ENCODE measurements around the gene COCH. TPM values are rescaled to one million over a fixed set of nuclear protein-coding genes. Genes with fewer than 3 reads are reported as not detected.

COCH gene
- total and polyA plus RNA-seq, 2 donors (not counting 1 experiment from before 2014, with no cell fraction given): 24.5 to 25.7 TPM

GRCh38 chr14:30876692-30877091 lies 2.3 kb downstream of the COCH start:
- no peak overlapping the region for H3K9ac ChIP-seq (ENCODE audit: low read length)
- peaks cover 0 to 23% (median 12%) of the 10 kb centered on the region in 4 experiments for H3K27me3 ChIP-seq (replicated peaks in 1 of 4; ENCODE audit: control extremely low read depth in 1 of 4, control insufficient read depth in 3 of 4, insufficient read depth in 4 of 4, low read length in 3 of 4)
- H3K27ac ChIP-seq (ENCODE audit: low read length in 2 of 2): no peak overlapping the region
- Mint-ChIP-seq H3K27me3 (peaks cover 10% of the 10 kb centered on the region), H3K27ac (no peak overlapping the region), H3K9me3 (ENCODE audit: insufficient read depth) (no peaks in the 10 kb centered on the region), H3K4me3 (no peak overlapping the region), H3K4me1 (peaks cover 25% of the 10 kb centered on the region)
- no peak for TF ChIP-seq CTCF (IDR thresholded peaks at IDR 0.05)
- TF ChIP-seq EZH2 (IDR thresholded peaks at IDR 0.05; ENCODE audit: borderline replicate concordance, insufficient read depth, low read depth, low read length, poor library complexity, severe bottlenecking): no peak
- ChIA-PET POLR2A (no interaction called here), CTCF (no interaction called here)
- H3K4me1 ChIP-seq (ENCODE audit: control insufficient read depth in 2 of 2, insufficient read depth in 2 of 2, low read length in 2 of 2): peaks cover 20 to 21% of the 10 kb centered on the region in 2 donors
- intact Hi-C loops (cut with micrococcal nuclease): loop anchor here (10.0 kb wide), 1 partner anchor 688 kb away; the partner anchor contains the start of gene NUBPL
- no peaks in the 10 kb centered on the region for H3K36me3 ChIP-seq (replicated peaks in 1 of 2; ENCODE audit: control extremely low read depth in 1 of 2, control insufficient read depth in 1 of 2, extremely low read depth in 1 of 2, insufficient read depth in 2 of 2, low read length in 1 of 2)
- H3K4me3 ChIP-seq (ENCODE audit: control extremely low read depth in 1 of 5, extremely low read depth in 1 of 5, insufficient read depth in 1 of 5, low read depth in 2 of 5, low read length in 4 of 5): no peak overlapping the region
- ATAC-seq (ENCODE audit: low read depth) (no peak), DNase-seq (no peak)
- no peaks in the 10 kb centered on the region for H4K20me1 ChIP-seq (ENCODE audit: control insufficient read depth, insufficient read depth, low read length, poor library complexity, severe bottlenecking)
- no peaks in the 10 kb centered on the region for H3K79me2 ChIP-seq (ENCODE audit: control insufficient read depth, insufficient read depth, low read length)
- WGBS (ENCODE audit: insufficient coverage): 60% methylated on average over 1 of the region's 4 CpGs
- no peak overlapping the region for H2AFZ ChIP-seq (ENCODE audit: insufficient read depth, low read depth, low read length, poor library complexity, severe bottlenecking)
- H3K4me2 ChIP-seq (replicated peaks; ENCODE audit: low read depth, low read length, poor library complexity, severe bottlenecking): no peak overlapping the region
- peaks cover 0 to 5% (median 0%) of the 10 kb centered on the region in 3 donors for H3K9me3 ChIP-seq (ENCODE audit: control extremely low read depth in 1 of 3, control insufficient read depth in 2 of 3, insufficient read depth in 1 of 3, low read length in 2 of 3)

- Histone ChIP-seq H3K27ac (ENCODE audit: low read length in 2 of 2) (no peak overlapping the region), H3K4me3 (ENCODE audit: control extremely low read depth in 1 of 5, extremely low read depth in 1 of 5, insufficient read depth in 1 of 5, low read depth in 2 of 5, low read length in 4 of 5) (no peak overlapping the region), H4K20me1 (ENCODE audit: control insufficient read depth, insufficient read depth, low read length, poor library complexity, severe bottlenecking) (no peaks in the 10 kb centered on the region), H3K9me3 (ENCODE audit: control extremely low read depth in 1 of 3, control insufficient read depth in 2 of 3, insufficient read depth in 1 of 3, low read length in 2 of 3) (no peaks in the 10 kb centered on the region), H3K79me2 (ENCODE audit: control insufficient read depth, insufficient read depth, low read length) (no peaks in the 10 kb centered on the region), H3K9ac (ENCODE audit: low read length) (no peak overlapping the region), H2AFZ (ENCODE audit: insufficient read depth, low read depth, low read length, poor library complexity, severe bottlenecking) (no peak overlapping the region), H3K36me3 (replicated peaks in 1 of 2; ENCODE audit: control extremely low read depth in 1 of 2, control insufficient read depth in 1 of 2, extremely low read depth in 1 of 2, insufficient read depth in 2 of 2, low read length in 1 of 2) (peaks cover 0 to 3% of the 10 kb centered on the region in 2 experiments), H3K4me1 (ENCODE audit: control insufficient read depth in 2 of 2, insufficient read depth in 2 of 2, low read length in 2 of 2) (no peaks in the 10 kb centered on the region), H3K27me3 (replicated peaks in 1 of 4; ENCODE audit: control extremely low read depth in 1 of 4, control insufficient read depth in 3 of 4, insufficient read depth in 4 of 4, low read length in 3 of 4) (no peaks in the 10 kb centered on the region), H3K4me2 (replicated peaks; ENCODE audit: low read depth, low read length, poor library complexity, severe bottlenecking) (no peak overlapping the region)
- no CpG with 5 or more reads among the region's 1 CpG for WGBS (ENCODE audit: insufficient coverage)
- H3K4me3 Mint-ChIP-seq: no peak overlapping the region
- no peak for DNase-seq
- no peaks in the 10 kb centered on the region for H3K27me3 Mint-ChIP-seq
- POLR2A ChIA-PET: no interaction called here
- TF ChIP-seq CTCF (IDR thresholded peaks at IDR 0.05): no peak
- no peak for TF ChIP-seq EZH2 (IDR thresholded peaks at IDR 0.05; ENCODE audit: borderline replicate concordance, insufficient read depth, low read depth, low read length, poor library complexity, severe bottlenecking)
- intact Hi-C loops (cut with micrococcal nuclease): no loop called here
- ATAC-seq (ENCODE audit: low read depth): no peak
- no peaks in the 10 kb centered on the region for H3K9me3 Mint-ChIP-seq (ENCODE audit: insufficient read depth)
- CTCF ChIA-PET: no interaction called here
- peaks cover under 1% of the 10 kb centered on the region for H3K4me1 Mint-ChIP-seq
- no peak overlapping the region for H3K27ac Mint-ChIP-seq
Observed at GRCh38 chr14:30882431-30882830, 8.1 kb downstream of the COCH start.
